HG02981 (cell line): ENCODE results near the gene USP34.
"Not testable (repeated sequence)": the region's sequence is repeated elsewhere in the genome, so short reads cannot be mapped to it uniquely, and the experiment has no call there.

ENCODE experiments used
- ATAC-seq: cut with Tn5 transposase; IDR thresholded peaks from one replicate; pipeline ENCODE4 v1.9.1; 2021; ENCODE audit warnings: mild to moderate bottlenecking, moderate library complexity; ENCODE audit not compliant: unreplicated experiment

The USP34 gene, protein sequence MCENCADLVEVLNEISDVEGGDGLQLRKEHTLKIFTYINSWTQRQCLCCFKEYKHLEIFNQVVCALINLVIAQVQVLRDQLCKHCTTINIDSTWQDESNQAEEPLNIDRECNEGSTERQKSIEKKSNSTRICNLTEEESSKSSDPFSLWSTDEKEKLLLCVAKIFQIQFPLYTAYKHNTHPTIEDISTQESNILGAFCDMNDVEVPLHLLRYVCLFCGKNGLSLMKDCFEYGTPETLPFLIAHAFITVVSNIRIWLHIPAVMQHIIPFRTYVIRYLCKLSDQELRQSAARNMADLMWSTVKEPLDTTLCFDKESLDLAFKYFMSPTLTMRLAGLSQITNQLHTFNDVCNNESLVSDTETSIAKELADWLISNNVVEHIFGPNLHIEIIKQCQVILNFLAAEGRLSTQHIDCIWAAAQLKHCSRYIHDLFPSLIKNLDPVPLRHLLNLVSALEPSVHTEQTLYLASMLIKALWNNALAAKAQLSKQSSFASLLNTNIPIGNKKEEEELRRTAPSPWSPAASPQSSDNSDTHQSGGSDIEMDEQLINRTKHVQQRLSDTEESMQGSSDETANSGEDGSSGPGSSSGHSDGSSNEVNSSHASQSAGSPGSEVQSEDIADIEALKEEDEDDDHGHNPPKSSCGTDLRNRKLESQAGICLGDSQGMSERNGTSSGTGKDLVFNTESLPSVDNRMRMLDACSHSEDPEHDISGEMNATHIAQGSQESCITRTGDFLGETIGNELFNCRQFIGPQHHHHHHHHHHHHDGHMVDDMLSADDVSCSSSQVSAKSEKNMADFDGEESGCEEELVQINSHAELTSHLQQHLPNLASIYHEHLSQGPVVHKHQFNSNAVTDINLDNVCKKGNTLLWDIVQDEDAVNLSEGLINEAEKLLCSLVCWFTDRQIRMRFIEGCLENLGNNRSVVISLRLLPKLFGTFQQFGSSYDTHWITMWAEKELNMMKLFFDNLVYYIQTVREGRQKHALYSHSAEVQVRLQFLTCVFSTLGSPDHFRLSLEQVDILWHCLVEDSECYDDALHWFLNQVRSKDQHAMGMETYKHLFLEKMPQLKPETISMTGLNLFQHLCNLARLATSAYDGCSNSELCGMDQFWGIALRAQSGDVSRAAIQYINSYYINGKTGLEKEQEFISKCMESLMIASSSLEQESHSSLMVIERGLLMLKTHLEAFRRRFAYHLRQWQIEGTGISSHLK (N-terminal part only)

GRCh38 chr2:61470965-61471904, at the start of gene USP34:
TSS of gene USP34 (minus strand) at chr2:61471087. CDS start at chr2:61470692, 395 bp downstream.
- peak; percentile 74 for ATAC-seq

DNA sequence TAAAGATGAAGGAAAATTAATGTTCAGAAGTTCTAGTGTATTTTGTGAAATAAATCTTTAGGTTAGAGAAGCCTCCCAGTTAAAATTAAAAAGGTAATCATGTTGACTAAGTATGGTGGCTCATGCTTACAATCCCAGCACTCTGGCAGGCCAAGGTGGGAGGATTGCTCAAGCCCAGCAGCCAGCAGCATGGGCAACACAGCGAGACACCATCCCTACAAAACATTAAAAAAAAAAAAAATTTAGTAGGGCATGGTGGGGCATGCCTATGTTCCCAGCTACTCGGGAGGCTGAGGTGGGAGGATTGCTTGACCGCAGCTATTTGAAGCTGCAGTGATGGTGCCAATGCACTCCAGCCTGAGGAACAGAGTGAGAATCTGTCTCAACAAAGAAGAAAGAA, 49.4 kb upstream of the USP34 start:
- no peak for ATAC-seq

DNA sequence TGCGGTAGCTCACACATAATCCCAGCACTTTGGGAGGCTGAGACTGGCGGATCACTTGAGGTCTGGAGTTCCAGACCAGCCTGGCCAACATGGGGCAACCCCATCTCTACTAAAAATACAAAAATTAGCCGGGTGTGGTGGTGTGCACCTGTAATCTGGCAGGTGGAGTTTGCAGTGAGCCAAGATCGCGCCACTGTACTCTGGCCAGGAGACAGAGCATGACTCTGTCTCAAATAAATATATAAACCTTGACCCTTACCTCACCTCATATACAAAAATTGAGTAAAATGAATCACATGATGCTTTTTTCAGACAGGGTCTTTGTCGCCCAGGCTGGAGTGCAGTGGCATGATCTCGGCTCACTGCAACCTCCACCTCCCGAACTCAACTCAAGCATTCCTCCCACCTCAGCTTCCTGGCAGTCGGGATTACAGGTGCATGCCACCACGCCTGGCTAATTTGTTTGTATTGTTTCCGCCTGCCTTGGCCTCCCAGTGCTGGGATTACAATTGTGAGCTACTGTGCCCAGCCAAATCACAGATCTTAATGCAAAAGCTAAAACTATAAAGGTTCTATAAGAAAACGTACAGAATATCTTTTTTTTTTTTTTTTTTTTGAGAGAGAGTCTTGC, 42.0 kb upstream of the USP34 start:
- no peak for ATAC-seq

GRCh38 chr2:61510674-61511671, 40.1 kb upstream of the USP34 start:
- ATAC-seq = no peak

- no peak for ATAC-seq
These were observed 34.1 kb upstream of the USP34 start for GRCh38 chr2:61504949-61505348.

DNA sequence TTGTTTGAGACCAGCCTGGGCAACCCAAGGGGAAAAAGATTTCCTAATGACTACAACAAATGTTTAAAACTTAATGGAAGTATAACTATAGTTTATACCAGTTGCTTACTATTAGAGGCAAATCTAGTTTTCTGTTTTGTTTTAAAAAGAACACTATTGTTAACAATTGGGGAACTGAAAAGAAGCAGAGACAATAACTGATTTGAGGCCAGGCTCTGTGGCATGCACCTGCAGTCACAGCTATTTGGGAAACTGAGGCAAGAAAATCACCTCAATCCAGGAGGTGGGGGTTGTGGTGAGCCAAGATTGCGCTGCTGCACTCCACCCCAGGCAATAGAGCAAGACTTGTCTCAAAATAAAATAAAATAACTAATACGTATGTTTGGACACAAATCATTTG, 28.2 kb upstream of the USP34 start:
- no peak for ATAC-seq

DNA sequence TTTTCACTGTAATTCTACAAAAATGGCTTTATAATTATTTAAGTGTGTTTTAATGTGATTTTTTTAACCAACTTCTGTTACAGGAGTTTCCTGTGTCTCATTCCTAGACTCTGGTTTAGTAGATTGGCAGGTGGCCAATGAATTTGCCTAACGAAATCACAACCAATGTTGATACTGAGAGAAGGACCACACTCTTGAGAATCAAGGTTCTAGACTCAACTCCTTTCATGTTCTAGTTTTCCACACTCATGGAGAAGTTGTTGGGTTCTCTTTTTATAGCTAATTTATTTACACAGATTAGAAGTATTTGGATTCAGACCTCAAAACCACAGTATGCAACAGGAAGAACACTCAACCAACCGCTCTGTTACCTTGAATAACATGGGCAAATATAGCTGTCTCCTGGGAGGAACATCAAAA, 22.6 kb upstream of the USP34 start:
- no peak for ATAC-seq

DNA sequence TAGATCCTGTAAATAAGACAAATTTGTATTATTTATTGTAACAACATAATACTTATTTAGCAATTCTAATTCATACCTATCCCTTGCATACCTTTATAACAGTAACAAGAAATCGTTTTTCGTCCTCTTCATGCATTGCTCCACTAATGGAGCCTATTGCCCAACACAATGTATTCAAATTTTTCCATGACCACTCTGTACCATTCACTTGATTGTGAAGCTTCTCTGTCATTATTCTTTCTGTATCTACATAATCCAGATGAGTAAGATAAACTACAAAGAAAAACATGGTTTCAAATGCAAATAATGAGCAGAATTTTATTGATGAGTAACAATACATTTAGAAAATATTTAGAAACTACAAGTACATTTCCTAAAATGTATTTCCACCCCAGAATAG, 21.6 kb upstream of the USP34 start:
- no peak for ATAC-seq

GRCh38 chr2:61485281-61485680, 14.4 kb upstream of the USP34 start:
- no peak for ATAC-seq

- ATAC-seq = no peak
These were observed 7.2 kb upstream of the USP34 start for GRCh38 chr2:61478086-61478485.

- ATAC-seq = not testable (repeated sequence)
These were observed 6.2 kb upstream of the USP34 start for GRCh38 chr2:61476929-61477589.

GRCh38 chr2:61471905-61472805, 1.3 kb upstream of the USP34 start:
- peak; percentile 7 for ATAC-seq

GRCh38 chr2:61470122-61470951, 550 bp downstream of the USP34 start:
- ATAC-seq = peak; percentile 17

- no peak for ATAC-seq
These were observed 1.3 kb downstream of the USP34 start for GRCh38 chr2:61469424-61470121.

DNA sequence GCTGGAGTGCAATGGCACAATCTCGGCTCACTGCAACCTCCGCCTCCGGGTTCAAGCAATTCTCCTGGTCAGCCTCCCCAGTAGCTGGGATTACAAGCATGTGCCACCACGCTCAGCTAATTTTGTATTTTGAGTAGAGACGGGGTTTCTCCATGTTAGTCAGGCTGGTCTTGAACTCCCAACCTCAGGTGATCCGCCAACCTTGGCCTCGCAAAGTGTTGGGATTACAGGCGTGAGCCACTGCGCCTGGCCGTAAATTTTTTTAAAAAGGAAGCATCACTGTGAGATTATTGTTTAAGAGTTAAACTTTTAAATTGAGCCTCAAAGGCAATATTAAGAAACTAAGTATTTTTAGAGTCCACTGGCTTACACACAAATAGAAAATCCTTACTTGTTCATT, 2.7 kb downstream of the USP34 start:
- not testable (repeated sequence) for ATAC-seq
